Activated naive CD4-positive, alpha-beta T cell treated with anti-CD3 and anti-CD28 coated beads, Interleukin-2, amount 50 U/mL, for 16 hours (primary cell): ENCODE results near the gene SMAD9.

ENCODE experiments used
- DNase-seq: peaks from one replicate; pipeline ENCODE4 v3.0.0-alpha.2; 2020

SMAD9 gene

DNA sequence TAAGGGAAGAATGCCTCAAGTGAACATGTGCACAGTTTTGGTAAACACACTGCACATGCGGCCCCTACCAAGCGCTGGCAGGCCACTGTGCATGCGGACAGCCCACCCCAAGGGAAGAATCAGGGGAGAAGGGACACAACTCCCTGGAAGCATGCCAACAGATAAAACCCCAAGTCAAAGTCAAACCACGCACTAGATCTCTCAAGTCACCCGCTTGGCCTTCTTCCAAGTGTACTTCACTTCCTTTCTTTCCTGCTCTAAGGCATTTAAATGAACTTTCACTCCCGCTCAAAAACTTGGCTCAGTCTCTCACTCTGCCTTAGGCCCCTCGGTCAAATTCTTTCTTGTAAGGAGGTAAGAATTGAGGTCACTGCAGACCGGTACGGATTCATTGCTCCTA lies 105.6 kb downstream of the SMAD9 start:
- no peak for DNase-seq

DNA sequence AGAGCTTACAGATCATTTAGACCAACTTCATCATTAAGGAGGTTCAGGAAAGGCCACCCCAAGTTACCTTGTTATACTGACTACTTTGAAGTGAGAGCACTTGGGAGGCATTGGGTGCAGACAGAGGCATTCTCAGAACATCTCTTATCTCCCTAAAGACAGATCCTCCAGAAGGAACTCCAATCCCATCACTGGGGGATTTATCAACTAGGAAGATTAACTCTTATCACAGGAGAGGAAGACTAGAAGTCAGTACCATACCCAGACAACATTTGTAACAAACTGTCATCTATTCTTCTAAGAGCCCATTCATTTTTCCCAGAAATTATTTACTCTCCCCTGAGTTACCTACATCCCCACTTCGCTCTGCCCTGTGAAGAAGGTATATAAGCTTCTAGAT lies 106.8 kb downstream of the SMAD9 start:
- no peak for DNase-seq

DNA sequence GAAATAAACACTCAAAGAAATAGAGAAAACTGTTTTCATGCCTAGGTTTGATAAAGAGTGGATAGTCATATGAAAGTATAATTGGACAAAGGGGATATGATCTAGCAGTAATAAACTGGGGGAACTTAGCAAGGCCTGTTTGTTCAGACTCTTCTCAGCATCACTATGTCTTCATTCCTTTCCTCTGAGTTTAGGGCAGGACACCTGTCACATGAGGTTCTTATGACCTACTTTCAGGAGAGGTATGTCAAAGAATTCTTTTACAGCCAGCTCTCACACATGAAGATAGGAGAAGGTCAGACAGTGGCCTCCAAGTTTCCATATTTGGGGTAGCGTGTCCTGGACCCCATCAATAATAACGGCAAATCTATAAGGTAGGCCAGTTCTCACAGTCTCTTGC lies 112.4 kb downstream of the SMAD9 start:
- no peak for DNase-seq

DNA sequence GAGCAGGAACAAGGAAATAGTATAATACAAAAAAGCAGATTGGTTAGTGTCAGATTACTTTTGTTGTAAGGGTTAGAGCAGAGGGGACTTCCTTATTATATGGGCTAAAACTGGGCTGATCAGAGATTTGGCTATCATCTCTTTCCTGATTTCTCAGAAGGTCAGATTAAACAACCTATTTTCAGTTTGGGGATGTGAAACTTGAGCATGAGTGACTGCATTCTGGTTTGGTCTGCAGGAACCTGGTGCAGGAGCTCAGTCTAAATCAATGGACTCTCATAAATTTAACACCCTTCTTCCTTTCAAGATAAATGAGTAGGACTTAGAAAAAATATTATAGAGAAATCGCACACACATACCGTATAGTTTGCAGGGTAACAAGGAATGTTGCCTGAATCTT lies 113.9 kb downstream of the SMAD9 start:
- no peak for DNase-seq

DNA sequence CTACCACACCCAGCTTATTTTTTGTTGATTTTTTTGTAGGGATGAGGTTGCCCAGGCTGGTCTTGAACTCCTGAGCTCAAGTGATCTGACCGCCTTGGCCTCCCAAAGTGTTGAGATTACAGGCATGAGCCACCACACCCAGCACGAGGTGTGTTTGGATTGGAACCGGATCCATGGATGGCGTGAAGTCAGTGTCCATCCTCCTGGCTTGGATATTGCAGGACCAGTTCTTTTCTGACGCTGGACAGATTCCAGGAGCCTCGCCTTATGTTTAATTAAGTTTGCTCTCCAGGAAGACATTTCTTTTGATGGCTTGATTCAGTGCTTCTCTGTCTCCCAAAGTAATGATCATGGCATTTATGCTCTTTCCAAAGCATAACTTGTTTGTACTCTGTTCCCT lies 115.5 kb downstream of the SMAD9 start:
- DNase-seq, result no peak

DNA sequence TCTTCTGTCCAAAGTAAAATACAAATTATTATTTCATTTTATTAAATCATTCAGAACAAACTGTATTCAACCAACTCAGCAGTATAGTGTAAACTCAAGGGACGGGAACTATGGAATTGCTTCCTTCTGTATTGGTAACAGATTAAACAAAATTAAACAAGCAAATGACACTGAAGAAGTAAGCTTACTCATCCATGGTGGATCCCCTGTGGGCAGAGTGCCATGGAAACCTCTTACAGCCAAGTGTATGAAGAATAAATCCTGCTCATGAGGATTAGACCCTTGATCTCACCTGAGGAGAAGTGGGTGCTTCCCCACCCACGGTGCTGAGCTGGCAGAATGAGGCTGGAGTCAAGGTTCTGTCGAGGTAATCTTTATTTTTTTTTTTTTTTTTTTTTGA lies 119.0 kb downstream of the SMAD9 start:
- DNase-seq, result no peak

DNA sequence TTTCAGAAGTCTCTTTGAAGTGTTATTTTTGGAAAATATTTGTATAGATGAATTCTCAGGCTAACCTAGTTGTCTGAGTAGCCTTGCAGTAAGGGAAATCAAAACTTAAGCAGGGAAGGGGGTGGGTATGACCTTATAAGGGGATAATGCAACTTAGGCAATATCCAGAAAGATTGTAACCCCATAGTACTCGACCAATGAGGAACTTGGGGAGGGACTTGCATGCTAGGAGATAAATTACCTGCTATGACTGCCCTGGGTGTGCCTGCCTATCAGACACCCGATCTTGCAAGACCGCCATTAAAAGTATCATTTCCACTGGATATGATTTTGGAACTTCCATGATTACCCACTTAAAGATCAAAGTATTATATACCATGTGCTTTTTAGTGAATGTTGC lies 124.0 kb downstream of the SMAD9 start:
- no peak for DNase-seq

DNA sequence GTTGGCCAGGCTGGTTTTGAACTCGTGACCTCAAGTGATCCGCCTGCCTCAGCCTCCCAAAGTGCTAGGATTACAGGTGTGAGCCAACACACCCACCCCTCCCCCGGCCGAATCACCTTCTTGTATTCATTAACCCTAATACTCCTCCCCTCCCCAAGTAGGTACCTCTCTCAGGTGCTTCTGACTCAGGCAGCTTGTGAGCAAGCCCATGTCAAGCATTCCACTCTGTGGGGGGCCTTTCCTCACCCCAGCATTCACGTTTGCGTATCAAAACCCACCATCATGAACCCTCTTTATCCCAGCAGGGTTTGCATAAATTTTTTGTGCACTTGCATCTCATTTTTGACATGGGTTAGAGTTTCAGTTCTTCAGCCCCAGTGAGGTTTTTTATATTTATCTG lies 124.6 kb downstream of the SMAD9 start:
- DNase-seq, result no peak
